Activated T-helper 9 cell treated with anti-CD3 and anti-CD28 coated beads, Interleukin-2, amount 50 U/mL, for 16 hours (primary cell): Measurements from ENCODE around the gene EEF2K.
"Not testable (repeated sequence)": the region's sequence is repeated elsewhere in the genome, so short reads cannot be mapped to it uniquely, and the experiment has no call there.

ENCODE experiments used
- DNase-seq: peaks from one replicate; pipeline ENCODE4 v3.0.0-alpha.2; 2020; ENCODE audit warnings: low read depth

The EEF2K gene

DNA sequence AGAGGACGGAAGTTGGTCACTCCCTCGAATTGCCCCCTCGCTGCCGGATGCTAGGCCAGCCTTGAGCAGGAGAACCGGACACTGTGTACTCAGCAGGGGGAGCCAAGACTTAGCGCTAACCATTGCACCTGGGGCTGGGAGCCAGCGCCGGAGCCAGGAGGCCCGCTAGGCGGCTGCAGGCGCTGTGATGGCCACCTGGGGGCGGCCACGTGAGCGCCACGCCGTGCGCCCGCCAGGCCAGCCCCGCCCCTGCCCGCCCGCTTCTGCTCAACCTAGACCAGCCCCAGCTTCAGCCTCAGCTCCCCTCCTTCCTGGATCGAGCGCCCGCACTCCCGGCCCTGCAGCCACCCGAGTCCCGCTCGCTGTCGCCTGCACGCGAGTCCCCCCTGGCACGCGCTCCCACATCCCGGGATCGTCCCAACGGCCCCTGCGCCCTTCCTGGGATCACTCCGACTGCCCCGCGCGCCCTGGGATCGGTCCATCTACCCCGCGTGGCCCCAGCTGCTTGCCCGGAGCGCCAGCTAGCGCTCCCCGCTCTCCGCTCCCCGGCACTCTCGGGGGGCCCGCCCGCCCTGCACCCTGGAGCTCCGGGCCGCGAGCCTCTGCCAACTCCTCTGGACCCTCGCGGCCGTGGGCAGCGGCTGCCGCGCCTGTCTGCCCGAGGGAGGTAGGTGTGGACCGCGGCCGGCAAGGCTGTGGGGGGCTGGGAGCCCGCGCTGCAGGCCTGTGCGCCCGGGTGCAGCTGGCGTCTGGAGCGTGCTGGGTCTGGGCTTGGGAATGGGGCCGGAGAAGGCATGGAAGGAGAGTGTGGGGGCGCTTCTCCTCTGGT lies at the start of gene EEF2K:
EEF2K (plus strand) TSS at position 266 of the 829 bp plus-strand sequence. CDS start 19,452 bp downstream, outside the sequence.
- DNase-seq, result peak; percentile 81

DNA sequence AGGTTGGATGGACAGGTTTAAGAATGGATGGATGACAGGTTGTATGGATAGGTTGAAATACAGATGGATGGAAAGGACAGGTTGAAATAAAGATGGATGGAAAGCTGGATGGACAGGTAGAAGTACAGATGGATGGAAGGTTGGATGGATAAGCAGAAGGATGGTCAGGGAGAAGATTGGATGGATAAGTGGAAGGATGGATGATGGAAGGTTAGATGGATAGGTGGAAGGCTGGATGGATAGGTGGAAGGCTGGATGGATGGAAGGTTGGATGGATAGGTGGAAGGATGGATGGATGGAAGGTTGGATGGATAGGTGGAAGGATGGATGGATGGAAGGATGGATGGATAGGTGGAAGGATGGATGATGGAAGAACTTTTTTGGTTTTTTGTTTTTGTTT lies 44.7 kb upstream of the EEF2K start:
- no peak for DNase-seq

DNA sequence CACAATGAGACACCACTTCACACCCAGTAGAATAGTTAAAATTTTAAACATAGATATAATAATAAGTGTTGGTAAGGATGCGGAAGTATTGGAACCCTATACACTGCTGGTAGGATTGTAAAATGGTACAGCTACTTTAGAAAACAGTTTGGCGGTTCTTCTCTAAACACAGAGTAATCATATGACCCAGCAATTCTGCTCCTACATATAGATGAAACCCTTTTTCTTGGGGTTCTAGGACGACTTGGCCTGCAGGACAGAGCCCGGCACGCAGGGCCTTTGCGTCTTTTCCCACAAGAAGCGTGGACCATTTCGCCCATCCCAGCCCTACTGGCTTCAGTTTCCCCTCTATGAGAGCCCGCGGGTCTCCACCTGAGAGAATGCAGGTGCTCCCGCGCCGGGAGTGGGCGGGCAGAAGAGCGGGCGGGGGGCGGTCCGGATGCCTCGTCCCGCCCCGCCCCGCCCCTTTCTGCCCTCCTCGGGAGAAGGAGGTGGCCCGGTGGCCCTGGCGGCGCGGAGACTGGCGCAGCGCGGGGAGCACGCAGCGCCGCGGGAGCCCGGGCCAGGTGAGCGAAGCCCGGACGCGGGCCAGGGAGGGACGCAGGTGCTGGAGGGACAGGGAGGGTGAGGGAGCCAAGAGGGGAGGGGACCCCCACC lies 44.0 kb upstream of the EEF2K start, which contains the start of gene SDR42E2:
SDR42E2 (plus strand) TSS at position 508 of the 657 bp plus-strand sequence. CDS start 3,077 bp downstream, outside the sequence.
- peak; percentile 25 for DNase-seq

DNA sequence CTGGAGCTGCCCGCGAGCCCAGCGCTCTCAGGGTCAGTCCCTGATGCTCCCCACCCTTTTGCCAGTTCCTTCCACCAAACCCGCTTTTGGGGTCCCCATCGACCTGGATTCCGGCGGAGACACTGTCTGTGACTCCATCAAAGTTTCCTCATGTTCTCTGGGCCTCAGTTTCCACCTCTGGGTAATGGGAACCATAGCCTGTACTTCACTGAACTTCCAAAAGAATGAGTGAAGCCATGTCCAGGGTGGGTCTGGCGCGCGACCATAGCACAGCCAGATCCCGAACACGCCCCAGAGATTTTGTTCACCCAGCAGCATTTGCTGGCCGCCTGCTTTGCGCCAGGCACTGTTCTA lies 43.4 kb upstream of the EEF2K start:
- DNase-seq, result no peak

DNA sequence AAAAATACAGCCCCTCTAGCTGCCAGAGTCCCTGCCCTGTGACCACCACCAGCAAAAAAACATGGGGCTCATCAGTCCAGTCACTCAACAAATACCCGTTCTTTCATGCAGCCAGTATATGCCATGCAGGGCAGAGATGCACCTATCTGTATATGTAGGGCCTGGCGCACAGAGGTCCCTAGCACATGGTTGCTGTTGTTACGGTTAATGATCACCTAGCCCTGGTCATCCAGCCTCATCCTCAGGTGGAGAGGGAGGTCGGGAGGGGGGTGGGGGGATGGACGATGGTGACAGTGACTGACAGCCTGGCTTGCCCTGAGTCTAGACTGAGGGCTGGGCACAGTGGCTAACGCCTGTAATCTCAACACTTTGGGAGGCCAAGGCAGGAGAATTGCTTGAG lies 42.3 kb upstream of the EEF2K start:
- DNase-seq, result no peak

DNA sequence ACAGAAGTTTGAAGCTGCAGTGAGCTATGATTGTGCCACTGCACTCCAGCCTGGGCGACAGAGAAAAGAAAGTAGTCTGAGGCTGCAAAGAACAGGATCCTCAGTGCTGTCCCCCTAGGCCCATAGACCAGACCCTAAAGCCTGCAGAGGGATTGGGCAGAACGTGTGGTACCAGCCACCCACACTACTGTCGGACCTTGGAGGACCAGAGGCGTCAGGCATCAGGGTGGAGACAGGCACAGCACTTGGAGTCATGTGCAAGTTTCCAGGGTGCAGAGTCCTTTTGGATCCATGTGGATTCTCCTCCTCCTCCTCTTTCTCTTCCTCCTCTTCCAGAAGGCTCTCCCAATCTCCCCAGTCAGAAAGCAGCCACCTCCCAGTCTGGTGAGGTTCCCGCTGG lies 41.6 kb upstream of the EEF2K start:
- DNase-seq, result no peak

DNA sequence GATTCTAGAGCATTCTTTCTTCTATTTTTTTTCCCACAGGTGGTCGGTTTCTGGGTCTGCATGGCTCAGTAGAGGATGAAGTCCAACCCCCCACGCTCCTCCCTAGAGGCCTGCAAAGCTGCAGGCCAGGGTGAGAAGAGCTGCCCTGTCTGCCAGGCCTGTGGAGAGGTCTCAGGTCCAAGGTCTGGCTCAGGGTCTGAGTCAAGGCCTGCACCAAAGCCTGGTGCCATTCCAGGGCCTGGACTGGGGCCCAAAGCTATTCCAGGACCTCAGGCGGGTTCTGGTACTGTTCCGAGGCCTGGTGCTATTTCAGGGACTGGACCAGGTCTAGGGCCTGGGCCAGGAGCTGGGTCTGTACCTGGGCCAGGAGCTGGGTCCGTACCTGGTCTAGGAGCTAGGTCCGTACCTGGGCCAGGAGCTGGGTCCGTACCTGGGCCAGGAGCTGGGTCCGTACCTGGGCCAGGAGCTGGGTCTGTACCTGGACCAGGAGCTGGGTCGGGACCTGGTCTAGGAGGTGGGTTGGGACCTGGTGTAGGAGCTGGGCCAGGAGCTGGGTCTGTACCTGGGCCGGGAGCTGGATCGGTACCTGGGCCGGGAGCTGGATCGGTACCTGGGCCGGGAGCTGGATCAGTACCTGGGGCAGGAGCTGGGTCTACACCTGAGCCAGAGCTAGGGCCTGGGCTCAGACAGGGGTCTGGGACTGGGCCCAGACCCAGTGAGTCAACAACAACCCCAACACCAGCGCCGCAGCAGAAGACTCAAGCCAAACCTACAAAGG lies 40.4 kb upstream of the EEF2K start:
- DNase-seq, result no peak

DNA sequence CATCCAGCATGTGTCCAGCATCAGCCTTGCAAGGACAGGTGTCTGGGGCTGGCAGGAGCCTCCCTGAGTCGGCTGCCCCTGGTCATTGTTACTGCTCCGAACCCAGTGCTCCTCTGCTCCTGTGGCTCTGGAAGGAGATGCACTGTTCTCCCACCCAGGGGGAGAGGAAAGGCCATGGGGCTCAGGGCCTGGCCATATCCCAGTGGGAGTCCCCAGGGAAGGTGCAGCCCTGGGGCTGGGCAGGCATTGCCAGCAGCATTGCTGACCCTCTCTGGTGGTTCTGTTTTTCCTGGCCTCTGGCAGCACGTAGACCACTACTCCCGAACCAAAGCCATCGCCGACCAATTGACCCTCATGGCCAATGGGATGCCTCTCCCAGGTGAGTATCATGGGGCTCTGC lies 34.1 kb upstream of the EEF2K start:
- no peak for DNase-seq

DNA sequence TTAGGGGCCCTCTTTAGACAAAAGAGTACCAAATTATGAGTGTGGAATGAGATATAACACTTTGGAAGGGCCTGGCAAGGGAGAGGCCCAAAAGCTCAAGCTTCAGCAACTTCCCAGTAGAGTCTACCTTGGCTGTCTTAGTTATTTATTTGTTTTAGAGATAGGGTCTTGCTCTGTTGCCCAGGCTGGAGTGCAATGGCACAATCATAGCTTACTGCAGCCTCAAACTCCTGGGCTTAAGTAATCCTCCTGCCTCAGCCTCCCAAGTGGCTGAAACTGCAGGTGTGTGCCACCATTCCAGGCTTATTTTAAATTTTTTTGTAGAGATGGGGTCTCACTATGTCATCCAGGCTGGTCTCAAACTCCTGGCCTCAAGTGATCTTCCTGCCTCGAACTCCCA lies 33.4 kb upstream of the EEF2K start:
- DNase-seq, result not testable (repeated sequence)

DNA sequence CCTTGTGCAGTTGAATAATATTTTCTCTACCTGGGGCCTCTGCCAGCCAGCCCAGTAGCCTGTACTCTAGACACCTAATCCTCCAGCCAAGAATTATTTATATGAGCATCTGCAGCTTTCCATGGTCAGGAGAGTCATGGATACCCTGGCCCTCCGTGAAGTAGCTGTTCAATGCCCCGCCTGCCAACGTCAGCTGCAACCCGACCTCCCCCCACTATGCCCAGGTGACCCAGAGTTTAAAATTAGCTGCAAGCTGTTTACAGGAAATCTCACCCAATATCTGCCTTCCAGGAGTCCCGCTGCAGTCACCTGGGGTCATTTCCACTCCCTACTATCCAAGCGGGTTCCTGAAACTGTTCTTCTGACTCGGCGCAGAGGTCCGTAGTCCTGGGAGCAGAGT lies 31.4 kb upstream of the EEF2K start:
- no peak for DNase-seq

DNA sequence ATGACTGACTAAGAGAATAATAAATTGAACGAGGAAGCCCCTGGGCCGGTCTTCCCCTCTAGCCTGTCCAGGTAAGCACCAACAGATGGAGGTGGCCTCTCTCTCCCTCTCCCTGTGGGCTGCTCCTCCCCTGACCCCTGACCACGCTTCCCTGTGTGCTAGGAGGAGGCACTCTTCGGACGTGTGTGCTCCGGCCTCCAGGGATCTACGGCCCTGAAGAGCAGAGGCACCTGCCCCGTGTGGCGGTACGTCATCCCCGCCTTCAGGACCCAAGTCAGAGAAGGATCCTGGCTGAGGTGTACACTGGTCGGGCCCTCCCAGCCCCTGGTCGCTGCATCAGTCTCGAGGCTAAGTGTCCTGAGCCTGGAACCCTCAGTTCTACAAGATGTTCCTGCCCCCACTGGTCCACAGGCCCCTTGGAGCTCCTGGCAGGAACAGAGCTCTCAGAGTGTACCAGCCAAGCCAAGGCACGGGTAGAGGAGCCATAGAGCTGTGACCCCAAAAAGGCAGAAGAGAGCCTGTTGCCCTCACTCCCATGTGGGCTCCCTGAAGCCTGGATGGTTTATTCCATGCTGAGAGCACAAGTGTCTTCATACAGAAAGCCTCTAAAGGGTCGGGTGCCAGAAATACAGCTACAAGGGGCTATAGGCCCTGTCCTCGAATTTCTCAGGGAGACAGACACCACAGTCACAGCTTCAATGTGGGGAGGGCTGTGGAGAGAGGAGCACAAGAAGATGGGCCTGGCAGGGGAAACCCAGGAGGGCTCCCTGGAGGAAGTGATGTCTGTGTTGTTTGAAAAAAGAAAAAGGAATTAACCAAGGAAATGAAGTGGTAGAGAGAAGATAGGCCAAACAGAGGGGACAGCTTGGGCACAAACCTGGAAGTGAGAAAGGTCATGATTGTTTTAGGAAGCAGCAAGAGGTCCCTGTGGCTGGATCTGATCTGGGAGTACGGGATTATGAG lies 27.8 kb upstream of the EEF2K start:
- no peak for DNase-seq

DNA sequence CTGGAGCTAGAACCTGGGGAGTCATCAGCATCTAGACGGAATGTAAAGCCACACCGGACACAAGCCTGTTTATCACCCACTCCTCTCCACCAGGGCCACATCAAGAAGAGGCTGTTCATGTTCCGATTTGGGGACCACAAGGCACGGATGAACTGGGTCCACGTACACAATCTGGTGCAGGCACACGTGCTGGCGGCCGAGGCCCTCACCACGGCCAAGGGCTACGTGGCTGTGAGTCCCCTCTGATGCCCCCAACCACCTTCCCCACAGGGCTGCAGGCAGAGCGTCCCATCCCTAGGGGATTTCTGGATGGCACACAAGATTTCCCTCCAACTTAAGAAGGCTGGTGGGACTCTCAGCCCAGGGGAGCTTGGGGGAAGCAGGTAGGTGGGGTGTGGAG lies 24.7 kb upstream of the EEF2K start:
- DNase-seq, result no peak

DNA sequence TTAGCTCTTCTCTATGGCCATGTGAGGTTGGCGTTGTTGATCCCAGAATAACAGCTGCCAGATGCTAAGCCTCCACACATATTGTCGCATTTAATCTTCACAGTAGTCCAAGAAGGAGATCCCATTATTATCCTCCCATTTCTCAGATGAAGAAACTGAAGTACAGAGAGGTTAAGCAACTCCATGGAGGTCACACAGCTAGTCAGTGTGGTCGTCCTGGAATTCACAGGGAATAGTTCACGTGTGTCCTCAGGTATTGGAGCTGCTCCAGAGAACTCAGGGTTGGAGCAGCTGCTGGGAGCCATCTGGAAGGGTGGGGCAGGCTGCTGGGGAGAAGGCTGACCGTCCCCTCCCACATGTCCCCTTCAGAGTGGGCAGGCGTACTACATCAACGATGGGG lies 24.2 kb upstream of the EEF2K start:
- DNase-seq, result no peak

DNA sequence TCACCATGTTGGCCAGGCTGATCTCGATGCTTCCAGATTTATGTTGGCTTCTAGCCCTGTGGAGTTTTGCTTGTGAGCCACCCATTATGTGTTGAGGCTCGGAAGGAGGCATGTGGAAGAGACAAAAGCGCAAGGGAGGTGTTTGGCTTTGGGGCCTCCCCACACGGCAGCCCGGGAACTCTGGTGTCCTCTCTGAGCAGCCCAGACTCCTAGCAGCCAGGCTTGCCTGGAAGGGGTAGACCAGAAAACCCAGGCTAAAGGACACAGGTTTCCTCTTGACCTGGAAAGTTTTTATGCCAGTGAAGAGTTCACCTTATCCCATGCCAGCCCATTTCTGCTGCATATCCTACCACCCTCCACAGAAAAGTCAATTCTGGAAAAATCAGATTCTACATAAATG lies 22.7 kb upstream of the EEF2K start:
- no peak for DNase-seq

DNA sequence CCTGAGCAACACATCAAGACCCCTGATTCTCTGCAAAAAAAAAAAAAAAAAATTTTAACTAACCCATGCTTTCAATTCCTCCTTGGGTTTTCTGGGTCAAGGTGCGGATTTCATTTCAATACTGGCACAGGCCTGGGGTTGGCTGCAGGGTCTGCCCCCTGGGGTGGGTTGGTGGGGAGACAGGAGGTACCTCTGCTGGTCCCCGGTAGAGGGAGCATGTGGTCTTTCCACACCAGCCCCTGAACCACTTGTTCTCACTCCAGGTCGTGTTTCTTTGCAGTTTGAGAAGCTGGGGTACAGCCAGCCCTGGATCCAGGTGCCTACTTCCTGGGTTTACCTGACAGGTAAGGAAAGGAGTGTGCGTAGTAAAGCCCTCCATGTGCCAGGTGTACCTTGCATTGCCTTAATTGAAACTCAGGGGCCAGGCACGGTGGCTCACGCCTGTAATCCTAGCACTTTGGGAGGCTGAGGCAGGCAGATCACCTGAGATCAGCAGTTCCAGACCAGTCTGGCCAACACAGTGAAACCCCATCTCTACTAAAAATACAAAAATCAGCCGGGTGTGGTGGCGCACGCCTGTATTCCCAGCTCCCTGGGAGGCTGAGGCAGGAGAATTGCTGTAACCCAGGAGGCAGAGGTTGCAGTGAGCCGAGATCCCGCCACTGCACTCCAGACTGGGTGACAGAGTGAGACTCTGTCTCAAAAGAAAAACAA lies 22.0 kb upstream of the EEF2K start:
- no peak for DNase-seq

DNA sequence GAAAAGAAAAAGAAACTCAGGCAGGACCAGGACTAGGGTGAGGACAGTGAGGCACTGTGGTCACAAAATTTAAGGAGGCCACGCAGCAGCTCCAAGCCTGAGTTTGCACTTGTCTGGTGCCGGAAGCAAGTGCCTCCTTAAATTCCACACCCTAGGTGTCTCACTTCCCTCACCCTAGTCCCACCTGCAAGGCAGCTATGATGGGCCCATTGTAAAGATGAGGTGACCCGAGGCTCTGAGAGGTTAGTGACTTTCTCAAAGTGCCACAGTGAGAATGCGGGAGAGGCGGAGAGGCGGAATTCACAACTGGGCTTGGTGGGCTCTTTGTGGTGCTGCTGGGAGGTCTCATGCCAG lies 21.5 kb upstream of the EEF2K start:
- no peak for DNase-seq

DNA sequence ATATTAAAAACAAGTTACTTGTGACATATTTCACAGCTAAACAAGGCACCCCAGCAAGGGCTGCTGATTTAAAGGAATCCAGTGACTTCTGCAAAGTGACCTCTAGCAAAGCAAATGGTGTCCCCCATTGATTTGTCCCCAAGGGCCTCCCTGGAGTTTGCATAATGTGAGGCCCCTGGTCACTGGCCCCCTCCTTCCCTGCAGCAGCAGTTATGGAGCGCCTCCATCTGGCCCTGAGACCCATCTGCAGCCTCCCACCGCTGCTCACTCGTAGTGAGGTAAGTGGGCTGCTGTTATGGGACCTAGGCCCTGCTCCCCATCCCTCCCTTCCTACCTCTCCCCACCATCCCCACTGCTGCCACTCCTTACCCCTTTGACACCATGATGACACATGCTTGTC lies 19.6 kb upstream of the EEF2K start:
- no peak for DNase-seq

DNA sequence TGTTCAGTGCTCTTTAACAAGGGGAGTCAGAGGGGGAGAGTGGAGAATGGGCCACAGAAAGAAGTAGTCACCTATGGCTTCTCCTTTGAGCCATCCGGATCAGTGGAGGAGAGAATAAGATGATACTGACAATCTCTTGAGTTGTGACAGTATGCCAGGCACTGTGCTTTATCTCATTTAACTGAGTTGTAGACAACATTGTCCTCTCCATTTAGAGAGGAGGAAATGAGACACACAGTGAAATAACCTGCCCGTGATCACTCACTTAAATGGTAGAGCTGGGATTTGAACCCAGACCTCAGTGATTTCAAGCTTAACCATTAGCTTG lies 17.8 kb upstream of the EEF2K start:
- no peak for DNase-seq

DNA sequence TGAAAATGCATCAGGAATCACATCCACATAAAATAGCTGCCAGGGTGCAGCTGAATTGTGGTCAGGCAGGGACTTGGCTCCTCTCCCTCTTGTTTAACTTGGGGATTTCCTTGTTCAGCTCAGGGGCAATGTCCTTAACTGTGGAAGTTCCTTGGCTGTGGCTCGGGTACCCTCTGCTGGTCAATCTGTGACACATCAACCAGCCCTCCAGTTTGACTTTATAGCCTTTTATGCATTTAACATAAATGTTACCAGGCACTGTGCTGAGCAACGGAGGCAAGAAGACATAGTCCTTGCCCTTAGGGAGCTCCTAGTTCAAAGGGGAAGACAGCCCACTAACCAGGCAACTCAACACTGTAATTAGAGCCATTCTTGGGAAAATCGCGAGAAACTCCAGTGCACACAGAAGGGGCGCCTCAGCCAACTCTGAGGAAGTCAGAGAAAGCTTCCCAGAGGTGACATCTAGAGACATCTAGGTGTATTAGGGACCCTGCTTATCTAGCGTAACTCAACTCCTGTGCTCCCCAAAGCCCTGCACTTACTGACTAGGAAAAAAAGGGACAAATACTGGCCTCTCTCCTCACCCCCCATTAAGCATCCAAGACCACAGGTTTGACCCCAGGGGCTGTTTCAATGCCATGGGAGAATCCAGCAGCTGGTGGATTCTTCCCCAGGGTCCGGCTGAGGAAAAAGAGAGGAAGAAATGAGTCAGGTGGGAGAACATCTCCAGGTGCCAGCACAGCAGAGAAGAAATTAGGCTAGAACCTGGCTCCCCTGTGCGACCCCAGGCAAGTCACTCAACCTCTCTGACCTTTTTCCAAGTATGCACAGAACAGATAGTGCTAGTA lies 17.3 kb upstream of the EEF2K start:
- DNase-seq, result peak; percentile 39

DNA sequence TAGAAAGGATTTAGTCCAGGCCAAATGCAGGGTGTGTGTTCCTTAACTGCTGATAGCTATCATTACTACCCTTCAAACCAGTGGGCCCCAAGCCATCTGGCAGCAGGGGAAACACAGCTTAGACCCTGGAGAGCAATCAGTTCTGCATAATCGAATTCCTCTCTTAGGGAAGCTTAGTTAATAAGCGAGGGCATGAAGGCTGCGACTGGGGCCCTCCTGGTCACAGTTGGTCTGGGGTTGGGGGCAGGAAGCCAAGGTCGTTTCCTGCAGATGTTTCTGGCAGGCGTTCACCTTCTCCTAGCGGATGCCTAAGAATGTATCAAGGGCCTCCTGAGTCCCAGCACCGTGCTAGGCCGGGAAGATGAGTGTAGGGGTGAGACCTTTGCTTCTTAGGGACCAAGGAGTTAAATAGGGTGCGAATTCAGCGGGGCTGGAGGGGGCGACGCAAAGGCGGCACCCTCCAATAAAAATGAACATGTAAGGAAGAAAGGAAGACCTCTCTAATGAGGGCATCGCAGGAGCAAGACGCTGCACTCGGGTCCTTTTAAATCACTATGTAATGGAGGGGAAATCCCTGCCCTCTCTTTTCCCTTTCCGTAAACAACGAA lies 16.5 kb upstream of the EEF2K start:
- DNase-seq, result no peak
